ENCODE data around the gene LRMDA.

The LRMDA gene

GRCh38 chr10:75889051-75889450 lies 457.6 kb downstream of the LRMDA start:
- no peak for DNase-seq

- no peak for DNase-seq
Observed at GRCh38 chr10:75894761-75895160, 463.3 kb downstream of the LRMDA start.

GRCh38 chr10:75895259-75895658 lies 463.8 kb downstream of the LRMDA start:
- no peak for DNase-seq

GRCh38 chr10:75899816-75900390 lies 468.5 kb downstream of the LRMDA start:
- no peak for DNase-seq

- DNase-seq, result no peak
Observed at GRCh38 chr10:75902816-75903215, 471.4 kb downstream of the LRMDA start.

GRCh38 chr10:75904499-75905283 lies 473.3 kb downstream of the LRMDA start:
- no peak for DNase-seq

GRCh38 chr10:75905490-75905889 lies 474.1 kb downstream of the LRMDA start:
- no peak for DNase-seq

- no peak for DNase-seq
Observed at GRCh38 chr10:75910032-75910431, 478.6 kb downstream of the LRMDA start.

- DNase-seq, result no peak
Observed at GRCh38 chr10:75911426-75911825, 480.0 kb downstream of the LRMDA start.

- DNase-seq, result no peak
Observed at GRCh38 chr10:75916906-75917305, 485.5 kb downstream of the LRMDA start.

GRCh38 chr10:75919913-75920312 lies 488.5 kb downstream of the LRMDA start:
- DNase-seq, result no peak

- no peak for DNase-seq
Observed at GRCh38 chr10:75922435-75922834, 491.0 kb downstream of the LRMDA start.

GRCh38 chr10:75924309-75924902 lies 493.0 kb downstream of the LRMDA start:
- no peak for DNase-seq

GRCh38 chr10:75925999-75926398 lies 494.6 kb downstream of the LRMDA start:
- no peak for DNase-seq

GRCh38 chr10:75926763-75927162 lies 495.3 kb downstream of the LRMDA start:
- DNase-seq, result no peak

- no peak for DNase-seq
Observed at GRCh38 chr10:75928231-75928630, 496.8 kb downstream of the LRMDA start.

- DNase-seq, result no peak
Observed at GRCh38 chr10:75929630-75930161, 498.3 kb downstream of the LRMDA start.

GRCh38 chr10:75932921-75933320 lies 501.5 kb downstream of the LRMDA start:
- no peak for DNase-seq

- no peak for DNase-seq
Observed at GRCh38 chr10:75935240-75935639, 503.8 kb downstream of the LRMDA start.

- DNase-seq, result no peak
Observed at GRCh38 chr10:75935650-75936400, 504.4 kb downstream of the LRMDA start.

- DNase-seq, result no peak
Observed at GRCh38 chr10:75936841-75937240, 505.4 kb downstream of the LRMDA start.

- DNase-seq, result no peak
Observed at GRCh38 chr10:75937823-75938222, 506.4 kb downstream of the LRMDA start.

GRCh38 chr10:75938380-75939122 lies 507.1 kb downstream of the LRMDA start:
- no peak for DNase-seq
